Upper lobe of left lung (tissue), 4 donors: ENCODE results near the gene S100P.

Experiments used
- EP300 ChIP-seq, 4 donors: sonication (generic); formaldehyde crosslinking; IDR thresholded peaks; one replicate each; pipeline ENCODE4 v1.5.1; 2017; ENCODE audit warnings: antibody characterized with exemption in 4 of 4, control low read depth in 2 of 4
- POLR2A ChIP-seq, 4 donors: fragments of 450-650 bp; IDR thresholded peaks; one replicate each; pipeline ENCODE4 v1.5.1; 2016 to 2017; ENCODE audit warnings: antibody characterized with exemption in 4 of 4, mild to moderate bottlenecking in 2 of 4
- TF ChIP-seq, protein P1 (sequence below), 6 experiments: fragments of 450-650 bp in 4 of 6; fragments of 200-600 bp in 2 of 6; sonication (generic) in 2 of 6; IDR thresholded peaks; one replicate each; pipeline ENCODE4 v1.5.1; 2016 to 2019; ENCODE audit warnings: antibody characterized with exemption in 6 of 6

DNA sequence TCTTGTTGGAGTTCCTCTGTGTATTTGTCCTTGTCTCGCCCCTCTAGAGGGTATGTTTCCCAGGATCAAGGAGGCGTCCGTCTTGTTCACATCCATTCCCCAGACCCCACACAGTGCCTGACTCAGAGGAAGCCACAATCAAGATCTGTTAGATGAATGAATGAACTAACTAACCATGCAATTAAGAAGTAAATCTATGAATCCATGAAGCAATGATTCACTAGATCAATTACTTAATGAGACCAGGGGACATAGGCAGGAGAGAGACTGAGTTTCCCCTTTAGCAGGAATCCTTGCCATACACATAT lies 34.2 kb downstream of the S100P start:
- TF ChIP-seq EP300 (IDR thresholded peaks at IDR 0.05) (no peak), POLR2A (IDR thresholded peaks at IDR 0.05) (no peak)
- TF ChIP-seq, protein P1, sequence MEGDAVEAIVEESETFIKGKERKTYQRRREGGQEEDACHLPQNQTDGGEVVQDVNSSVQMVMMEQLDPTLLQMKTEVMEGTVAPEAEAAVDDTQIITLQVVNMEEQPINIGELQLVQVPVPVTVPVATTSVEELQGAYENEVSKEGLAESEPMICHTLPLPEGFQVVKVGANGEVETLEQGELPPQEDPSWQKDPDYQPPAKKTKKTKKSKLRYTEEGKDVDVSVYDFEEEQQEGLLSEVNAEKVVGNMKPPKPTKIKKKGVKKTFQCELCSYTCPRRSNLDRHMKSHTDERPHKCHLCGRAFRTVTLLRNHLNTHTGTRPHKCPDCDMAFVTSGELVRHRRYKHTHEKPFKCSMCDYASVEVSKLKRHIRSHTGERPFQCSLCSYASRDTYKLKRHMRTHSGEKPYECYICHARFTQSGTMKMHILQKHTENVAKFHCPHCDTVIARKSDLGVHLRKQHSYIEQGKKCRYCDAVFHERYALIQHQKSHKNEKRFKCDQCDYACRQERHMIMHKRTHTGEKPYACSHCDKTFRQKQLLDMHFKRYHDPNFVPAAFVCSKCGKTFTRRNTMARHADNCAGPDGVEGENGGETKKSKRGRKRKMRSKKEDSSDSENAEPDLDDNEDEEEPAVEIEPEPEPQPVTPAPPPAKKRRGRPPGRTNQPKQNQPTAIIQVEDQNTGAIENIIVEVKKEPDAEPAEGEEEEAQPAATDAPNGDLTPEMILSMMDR (IDR thresholded peaks at IDR 0.05) = no peak
